CD14-positive monocyte (primary cell): ENCODE measurements around the gene ALAS1. TPM values are rescaled to one million over a fixed set of nuclear protein-coding genes. Genes with fewer than 3 reads are reported as not detected.

Experiments
- DNase-seq, 3 donors: peaks; one replicate each; pipeline ENCODE4 v3.0.0-alpha.2; 2011 to 2022
- H2AFZ ChIP-seq: 2 replicates; pipeline ENCODE4 v1.6.0; 2012; ENCODE audit warnings: mild to moderate bottlenecking, low read depth, low read length, inconsistent platforms; ENCODE audit not compliant: insufficient read depth, poor library complexity, severe bottlenecking
- H3K27ac ChIP-seq, 2 donors: 1 replicate in 1 of 2; 2 replicates in 1 of 2; pipeline ENCODE4 v1.5.1; 2012 to 2013; ENCODE audit warnings: low read length in 2 of 2, control low read depth in 1 of 2, inconsistent platforms in 1 of 2, low read depth in 1 of 2, mild to moderate bottlenecking in 1 of 2
- H3K27me3 ChIP-seq, 2 donors: one replicate each; pipeline versions ENCODE4 v1.6.0 to v1.6.1; 2011 to 2013; ENCODE audit warnings: low read length in 2 of 2; ENCODE audit not compliant: control insufficient read depth in 2 of 2, insufficient read depth in 2 of 2
- H3K36me3 ChIP-seq, 2 donors: replicated peaks in 1 of 2; 1 replicate in 1 of 2; 2 replicates in 1 of 2; pipeline versions ENCODE4 v1.5.1 to v1.6.1; 2012 to 2013; ENCODE audit warnings: low read length in 2 of 2, control low read depth in 1 of 2, inconsistent platforms in 1 of 2, mild to moderate bottlenecking in 1 of 2; ENCODE audit not compliant: insufficient read depth in 2 of 2, control insufficient read depth in 1 of 2
- H3K4me1 ChIP-seq, 2 donors: 1 replicate in 1 of 2; 2 replicates in 1 of 2; pipeline versions ENCODE4 v1.5.1 to v1.6.1; 2012 to 2013; ENCODE audit warnings: low read length in 2 of 2, control low read depth in 1 of 2, inconsistent platforms in 1 of 2, mild to moderate bottlenecking in 1 of 2, moderate library complexity in 1 of 2; ENCODE audit not compliant: insufficient read depth in 2 of 2, control insufficient read depth in 1 of 2
- H3K4me2 ChIP-seq: replicated peaks from 2 replicates; pipeline ENCODE3; 2012; ENCODE audit warnings: low read length, moderate library complexity, mild to moderate bottlenecking; ENCODE audit not compliant: poor library complexity, severe bottlenecking; ENCODE audit errors: extremely low read depth
- H3K4me3 ChIP-seq, 3 experiments: fragments of 200-600 bp in 1 of 3; sonication (generic) in 1 of 3; replicated peaks in 1 of 3; 1 replicate in 2 of 3; 2 replicates in 1 of 3; pipeline ENCODE4 v1.5.1; 2011 to 2013; ENCODE audit warnings: low read length in 3 of 3, mild to moderate bottlenecking in 3 of 3, control low read depth in 2 of 3, low read depth in 2 of 3, inconsistent platforms in 1 of 3, moderate library complexity in 1 of 3
- H3K79me2 ChIP-seq: 2 replicates; pipeline ENCODE4 v1.6.0; 2012; ENCODE audit warnings: mild to moderate bottlenecking, control low read depth, inconsistent platforms, low read length, moderate library complexity; ENCODE audit not compliant: insufficient read depth
- H3K9ac ChIP-seq: 2 replicates; pipeline ENCODE4 v1.6.0; 2017; ENCODE audit warnings: low read length, mild to moderate bottlenecking; ENCODE audit not compliant: insufficient read depth, poor library complexity, severe bottlenecking
- H3K9me3 ChIP-seq, 2 donors: replicated peaks in 1 of 2; 1 replicate in 1 of 2; 2 replicates in 1 of 2; pipeline versions ENCODE4 v1.5.1 to v1.6.1; 2012 to 2013; ENCODE audit warnings: low read length in 2 of 2, control low read depth in 1 of 2; ENCODE audit not compliant: control insufficient read depth in 1 of 2, insufficient read depth in 1 of 2
- H4K20me1 ChIP-seq: 2 replicates; pipeline ENCODE4 v1.6.0; 2012; ENCODE audit warnings: mild to moderate bottlenecking, low read length, control low read depth, moderate library complexity; ENCODE audit not compliant: insufficient read depth
- H3K27ac Mint-ChIP-seq, 7 donors: one replicate each; pipeline ENCODE4 v1.8.0; 2020; ENCODE audit warnings: mild to moderate bottlenecking in 7 of 7, mixed read lengths in 7 of 7, moderate library complexity in 6 of 7, inconsistent platforms in 2 of 7
- H3K27me3 Mint-ChIP-seq, 3 donors: one replicate each; pipeline ENCODE4 v1.8.0; 2021 to 2022; ENCODE audit warnings: low read depth in 3 of 3, mild to moderate bottlenecking in 3 of 3, mixed read lengths in 3 of 3, moderate library complexity in 3 of 3, inconsistent platforms in 1 of 3
- H3K36me3 Mint-ChIP-seq, 2 donors: one replicate each; pipeline ENCODE4 v1.8.0; 2020; ENCODE audit warnings: mixed read lengths in 2 of 2, inconsistent platforms in 1 of 2, mild to moderate bottlenecking in 1 of 2
- H3K4me1 Mint-ChIP-seq: one replicate; pipeline ENCODE4 v1.8.0; 2020; ENCODE audit warnings: mild to moderate bottlenecking, mixed read lengths
- H3K4me3 Mint-ChIP-seq, 2 donors: one replicate each; pipeline ENCODE4 v1.8.0; 2020; ENCODE audit warnings: mild to moderate bottlenecking in 2 of 2, mixed read lengths in 2 of 2, moderate library complexity in 1 of 2
- H3K9me3 Mint-ChIP-seq, 7 donors: one replicate each; pipeline ENCODE4 v1.8.0; 2020 to 2022; ENCODE audit warnings: mixed read lengths in 7 of 7, mild to moderate bottlenecking in 6 of 7, moderate library complexity in 6 of 7, inconsistent platforms in 2 of 7
- WGBS: methylation state at CpG from one replicate; pipeline ENCODE4 v1.1.5; 2013; ENCODE audit warnings: missing lambda C conversion rate; ENCODE audit not compliant: insufficient coverage; 5-methylcytosine and 5-hydroxymethylcytosine counted together
- intact Hi-C, 2 donors: fragments of 100-400 bp; cut with micrococcal nuclease; formaldehyde crosslinking; loops; one replicate each; pipeline versions ENCODE4 v1.15.0 to v1.15.1; 2023
- polyA plus RNA-seq, 3 donors: library from polyadenylated mRNA; depleted of rRNA in 1 of 3; unstranded in 2 of 3; stranded (reverse) in 1 of 3; fragments of 300-500 nt in 2 of 3; fragments of >200 nt in 1 of 3; fragmentation: Illumina TruSeq in 2 of 3; gene quantifications; 1 replicate in 2 of 3; 2 replicates in 1 of 3; pipeline ENCODE4 v1.2.3, GENCODE V29; 2012 to 2021
- TF ChIP-seq, protein P1 (sequence below): fragments of 200-600 bp; IDR thresholded peaks from one replicate; pipeline ENCODE4 v1.8.0; 2022; ENCODE audit warnings: antibody characterized with exemption, mild to moderate bottlenecking

ALAS1 gene
- polyA plus RNA-seq, 3 donors = 20.9 to 84.7 (median 38.7) TPM

DNA sequence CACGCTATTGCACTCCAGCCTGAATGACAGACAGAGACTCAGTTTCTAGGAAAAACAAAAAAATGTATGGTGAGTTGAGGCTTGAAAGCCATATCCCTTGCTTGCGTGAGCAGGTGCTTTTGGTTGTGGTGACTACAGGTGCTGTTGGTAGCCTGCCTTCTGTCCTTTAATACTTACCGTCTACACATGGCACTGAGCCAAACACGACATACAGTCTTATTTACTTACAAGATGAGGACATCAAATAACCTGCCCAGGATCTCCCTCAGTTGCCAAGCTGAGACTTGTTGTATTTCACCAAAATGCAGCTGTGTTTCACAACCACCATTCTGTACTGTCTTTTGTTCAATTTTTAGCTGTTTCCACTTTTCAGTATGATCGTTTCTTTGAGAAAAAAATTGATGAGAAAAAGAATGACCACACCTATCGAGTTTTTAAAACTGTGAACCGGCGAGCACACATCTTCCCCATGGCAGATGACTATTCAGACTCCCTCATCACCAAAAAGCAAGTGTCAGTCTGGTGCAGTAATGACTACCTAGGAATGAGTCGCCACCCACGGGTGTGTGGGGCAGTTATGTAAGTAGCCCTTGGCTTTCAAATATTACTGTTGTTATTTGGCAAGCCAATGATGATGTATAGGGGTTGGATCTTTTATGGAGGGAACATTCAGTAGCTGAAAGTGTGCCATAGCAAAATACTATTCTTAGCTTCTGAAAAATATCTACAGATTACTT lies 6.5 kb downstream of the ALAS1 start:
- WGBS = 46% methylated on average over 3 of the region's 10 CpGs
- peaks cover 70% of the 10 kb centered on the region for H3K79me2 ChIP-seq
- TF ChIP-seq, protein P1, sequence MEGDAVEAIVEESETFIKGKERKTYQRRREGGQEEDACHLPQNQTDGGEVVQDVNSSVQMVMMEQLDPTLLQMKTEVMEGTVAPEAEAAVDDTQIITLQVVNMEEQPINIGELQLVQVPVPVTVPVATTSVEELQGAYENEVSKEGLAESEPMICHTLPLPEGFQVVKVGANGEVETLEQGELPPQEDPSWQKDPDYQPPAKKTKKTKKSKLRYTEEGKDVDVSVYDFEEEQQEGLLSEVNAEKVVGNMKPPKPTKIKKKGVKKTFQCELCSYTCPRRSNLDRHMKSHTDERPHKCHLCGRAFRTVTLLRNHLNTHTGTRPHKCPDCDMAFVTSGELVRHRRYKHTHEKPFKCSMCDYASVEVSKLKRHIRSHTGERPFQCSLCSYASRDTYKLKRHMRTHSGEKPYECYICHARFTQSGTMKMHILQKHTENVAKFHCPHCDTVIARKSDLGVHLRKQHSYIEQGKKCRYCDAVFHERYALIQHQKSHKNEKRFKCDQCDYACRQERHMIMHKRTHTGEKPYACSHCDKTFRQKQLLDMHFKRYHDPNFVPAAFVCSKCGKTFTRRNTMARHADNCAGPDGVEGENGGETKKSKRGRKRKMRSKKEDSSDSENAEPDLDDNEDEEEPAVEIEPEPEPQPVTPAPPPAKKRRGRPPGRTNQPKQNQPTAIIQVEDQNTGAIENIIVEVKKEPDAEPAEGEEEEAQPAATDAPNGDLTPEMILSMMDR = no peak
- H3K9me3 ChIP-seq = no peaks in the 10 kb centered on the region
- peaks cover 53 to 56% of the 10 kb centered on the region in 2 donors for H3K4me1 ChIP-seq
- peaks cover 76 to 77% of the 10 kb centered on the region in 2 donors for H3K36me3 Mint-ChIP-seq
- H3K27ac ChIP-seq = peak overlapping the region in 1 of 2 donors; percentile 71
- H3K4me1 Mint-ChIP-seq = peaks cover 58% of the 10 kb centered on the region
- H3K4me3 ChIP-seq = no peak overlapping the region
- no peaks in the 10 kb centered on the region for H3K9me3 Mint-ChIP-seq
- intact Hi-C loops = no loop called here
- no peak overlapping the region for H3K4me3 Mint-ChIP-seq
- H3K27me3 Mint-ChIP-seq = no peaks in the 10 kb centered on the region
- H3K4me2 ChIP-seq = no peak overlapping the region
- H3K27ac Mint-ChIP-seq = peak overlapping the region; percentile 52 to 94 (median 83)
- H3K9ac ChIP-seq = no peak overlapping the region
- peaks cover 14% of the 10 kb centered on the region for H4K20me1 ChIP-seq
- peak; percentile 49 to 74 (median 51) for DNase-seq
- H2AFZ ChIP-seq = no peak overlapping the region
- no peaks in the 10 kb centered on the region for H3K27me3 ChIP-seq
- peaks cover 58 to 66% of the 10 kb centered on the region in 2 donors for H3K36me3 ChIP-seq

DNA sequence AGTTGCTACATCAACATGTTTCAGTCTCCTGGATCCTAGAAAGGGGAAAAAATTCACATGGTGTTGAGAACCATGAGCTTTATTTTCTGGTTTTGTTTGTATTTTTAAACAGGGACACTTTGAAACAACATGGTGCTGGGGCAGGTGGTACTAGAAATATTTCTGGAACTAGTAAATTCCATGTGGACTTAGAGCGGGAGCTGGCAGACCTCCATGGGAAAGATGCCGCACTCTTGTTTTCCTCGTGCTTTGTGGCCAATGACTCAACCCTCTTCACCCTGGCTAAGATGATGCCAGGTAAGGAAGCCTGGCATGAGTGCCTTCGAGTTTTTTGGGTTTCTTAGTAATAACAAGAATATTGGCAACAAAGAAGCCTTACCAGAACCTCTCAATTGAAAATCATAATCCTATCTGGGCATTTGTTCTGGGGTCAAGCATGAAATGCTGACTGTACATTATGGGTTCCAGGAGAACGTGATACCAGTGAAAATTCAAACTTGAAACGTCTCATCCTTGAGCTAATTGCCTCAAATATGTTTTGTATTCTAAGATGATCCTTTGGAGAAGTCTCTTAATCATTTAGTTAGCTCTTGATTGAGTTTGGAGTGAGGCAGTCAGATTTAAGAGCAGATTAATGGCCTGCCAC lies 7.9 kb downstream of the ALAS1 start:
- H2AFZ ChIP-seq = no peak overlapping the region
- H3K27ac ChIP-seq = no peak overlapping the region
- TF ChIP-seq, protein P1 = no peak
- H3K79me2 ChIP-seq = peaks cover 58% of the 10 kb centered on the region
- no peak overlapping the region for H3K9ac ChIP-seq
- peaks cover 0 to 3% (median 0%) of the 10 kb centered on the region in 3 donors for H3K27me3 Mint-ChIP-seq
- peaks cover 58% of the 10 kb centered on the region for H3K4me1 Mint-ChIP-seq
- H3K9me3 Mint-ChIP-seq = no peaks in the 10 kb centered on the region
- peaks cover 64 to 73% of the 10 kb centered on the region in 2 donors for H3K36me3 ChIP-seq
- H4K20me1 ChIP-seq = peaks cover 14% of the 10 kb centered on the region
- DNase-seq = no peak
- WGBS = 100% methylated on average over 3 of the region's 6 CpGs
- intact Hi-C loops = no loop called here
- no peak overlapping the region for H3K4me3 Mint-ChIP-seq
- no peaks in the 10 kb centered on the region for H3K9me3 ChIP-seq
- peak overlapping the region in 1 of 7 donors; percentile 26 for H3K27ac Mint-ChIP-seq
- no peak overlapping the region for H3K4me3 ChIP-seq
- peaks cover 76 to 80% of the 10 kb centered on the region in 2 donors for H3K36me3 Mint-ChIP-seq
- H3K4me1 ChIP-seq = peaks cover 53 to 56% of the 10 kb centered on the region in 2 donors
- no peak overlapping the region for H3K4me2 ChIP-seq
- no peaks in the 10 kb centered on the region for H3K27me3 ChIP-seq
